ENCODE measurements around the gene CSF2. TPM values are rescaled to one million over a fixed set of nuclear protein-coding genes. Genes with fewer than 3 reads are reported as not detected.

Gene CSF2
- total RNA-seq, 1 donor from 2014 or later = not detected

DNA sequence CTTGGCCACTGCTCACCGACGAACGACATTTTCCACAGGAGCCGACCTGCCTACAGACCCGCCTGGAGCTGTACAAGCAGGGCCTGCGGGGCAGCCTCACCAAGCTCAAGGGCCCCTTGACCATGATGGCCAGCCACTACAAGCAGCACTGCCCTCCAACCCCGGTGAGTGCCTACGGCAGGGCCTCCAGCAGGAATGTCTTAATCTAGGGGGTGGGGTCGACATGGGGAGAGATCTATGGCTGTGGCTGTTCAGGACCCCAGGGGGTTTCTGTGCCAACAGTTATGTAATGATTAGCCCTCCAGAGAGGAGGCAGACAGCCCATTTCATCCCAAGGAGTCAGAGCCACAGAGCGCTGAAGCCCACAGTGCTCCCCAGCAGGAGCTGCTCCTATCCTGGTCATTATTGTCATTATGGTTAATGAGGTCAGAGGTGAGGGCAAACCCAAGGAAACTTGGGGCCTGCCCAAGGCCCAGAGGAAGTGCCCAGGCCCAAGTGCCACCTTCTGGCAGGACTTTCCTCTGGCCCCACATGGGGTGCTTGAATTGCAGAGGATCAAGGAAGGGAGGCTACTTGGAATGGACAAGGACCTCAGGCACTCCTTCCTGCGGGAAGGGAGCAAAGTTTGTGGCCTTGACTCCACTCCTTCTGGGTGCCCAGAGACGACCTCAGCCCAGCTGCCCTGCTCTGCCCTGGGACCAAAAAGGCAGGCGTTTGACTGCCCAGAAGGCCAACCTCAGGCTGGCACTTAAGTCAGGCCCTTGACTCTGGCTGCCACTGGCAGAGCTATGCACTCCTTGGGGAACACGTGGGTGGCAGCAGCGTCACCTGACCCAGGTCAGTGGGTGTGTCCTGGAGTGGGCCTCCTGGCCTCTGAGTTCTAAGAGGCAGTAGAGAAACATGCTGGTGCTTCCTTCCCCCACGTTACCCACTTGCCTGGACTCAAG, 1.5 kb downstream of the CSF2 start:
- H3K36me3 Mint-ChIP-seq (ENCODE audit: low read depth, unreplicated experiment) = no peaks in the 10 kb centered on the region
- no peaks in the 10 kb centered on the region for H3K9me3 Mint-ChIP-seq (ENCODE audit: unreplicated experiment)
- peaks cover 8% of the 10 kb centered on the region for H3K27me3 Mint-ChIP-seq (ENCODE audit: unreplicated experiment)
- DNase-seq (ENCODE audit: low spot score) = no peak
- H3K4me3 Mint-ChIP-seq (ENCODE audit: unreplicated experiment) = no peak overlapping the region
- TF ChIP-seq, protein P1, sequence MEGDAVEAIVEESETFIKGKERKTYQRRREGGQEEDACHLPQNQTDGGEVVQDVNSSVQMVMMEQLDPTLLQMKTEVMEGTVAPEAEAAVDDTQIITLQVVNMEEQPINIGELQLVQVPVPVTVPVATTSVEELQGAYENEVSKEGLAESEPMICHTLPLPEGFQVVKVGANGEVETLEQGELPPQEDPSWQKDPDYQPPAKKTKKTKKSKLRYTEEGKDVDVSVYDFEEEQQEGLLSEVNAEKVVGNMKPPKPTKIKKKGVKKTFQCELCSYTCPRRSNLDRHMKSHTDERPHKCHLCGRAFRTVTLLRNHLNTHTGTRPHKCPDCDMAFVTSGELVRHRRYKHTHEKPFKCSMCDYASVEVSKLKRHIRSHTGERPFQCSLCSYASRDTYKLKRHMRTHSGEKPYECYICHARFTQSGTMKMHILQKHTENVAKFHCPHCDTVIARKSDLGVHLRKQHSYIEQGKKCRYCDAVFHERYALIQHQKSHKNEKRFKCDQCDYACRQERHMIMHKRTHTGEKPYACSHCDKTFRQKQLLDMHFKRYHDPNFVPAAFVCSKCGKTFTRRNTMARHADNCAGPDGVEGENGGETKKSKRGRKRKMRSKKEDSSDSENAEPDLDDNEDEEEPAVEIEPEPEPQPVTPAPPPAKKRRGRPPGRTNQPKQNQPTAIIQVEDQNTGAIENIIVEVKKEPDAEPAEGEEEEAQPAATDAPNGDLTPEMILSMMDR (IDR thresholded peaks at IDR 0.05; ENCODE audit: unreplicated experiment) = no peak
- no peak overlapping the region for H3K27ac Mint-ChIP-seq (ENCODE audit: unreplicated experiment)
- peaks cover 3% of the 10 kb centered on the region for H3K4me1 Mint-ChIP-seq (ENCODE audit: unreplicated experiment)

DNA sequence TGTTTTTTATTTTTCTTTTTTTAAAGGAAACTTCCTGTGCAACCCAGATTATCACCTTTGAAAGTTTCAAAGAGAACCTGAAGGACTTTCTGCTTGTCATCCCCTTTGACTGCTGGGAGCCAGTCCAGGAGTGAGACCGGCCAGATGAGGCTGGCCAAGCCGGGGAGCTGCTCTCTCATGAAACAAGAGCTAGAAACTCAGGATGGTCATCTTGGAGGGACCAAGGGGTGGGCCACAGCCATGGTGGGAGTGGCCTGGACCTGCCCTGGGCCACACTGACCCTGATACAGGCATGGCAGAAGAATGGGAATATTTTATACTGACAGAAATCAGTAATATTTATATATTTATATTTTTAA, 2.1 kb downstream of the CSF2 start:
- Mint-ChIP-seq H3K36me3 (ENCODE audit: low read depth, unreplicated experiment) (no peaks in the 10 kb centered on the region), H3K27ac (ENCODE audit: unreplicated experiment) (no peak overlapping the region), H3K27me3 (ENCODE audit: unreplicated experiment) (peaks cover 8% of the 10 kb centered on the region), H3K4me3 (ENCODE audit: unreplicated experiment) (no peak overlapping the region), H3K4me1 (ENCODE audit: unreplicated experiment) (peaks cover 3% of the 10 kb centered on the region), H3K9me3 (ENCODE audit: unreplicated experiment) (no peaks in the 10 kb centered on the region)
- TF ChIP-seq, protein P1 (IDR thresholded peaks at IDR 0.05; ENCODE audit: unreplicated experiment) = no peak
- no peak for DNase-seq (ENCODE audit: low spot score)

DNA sequence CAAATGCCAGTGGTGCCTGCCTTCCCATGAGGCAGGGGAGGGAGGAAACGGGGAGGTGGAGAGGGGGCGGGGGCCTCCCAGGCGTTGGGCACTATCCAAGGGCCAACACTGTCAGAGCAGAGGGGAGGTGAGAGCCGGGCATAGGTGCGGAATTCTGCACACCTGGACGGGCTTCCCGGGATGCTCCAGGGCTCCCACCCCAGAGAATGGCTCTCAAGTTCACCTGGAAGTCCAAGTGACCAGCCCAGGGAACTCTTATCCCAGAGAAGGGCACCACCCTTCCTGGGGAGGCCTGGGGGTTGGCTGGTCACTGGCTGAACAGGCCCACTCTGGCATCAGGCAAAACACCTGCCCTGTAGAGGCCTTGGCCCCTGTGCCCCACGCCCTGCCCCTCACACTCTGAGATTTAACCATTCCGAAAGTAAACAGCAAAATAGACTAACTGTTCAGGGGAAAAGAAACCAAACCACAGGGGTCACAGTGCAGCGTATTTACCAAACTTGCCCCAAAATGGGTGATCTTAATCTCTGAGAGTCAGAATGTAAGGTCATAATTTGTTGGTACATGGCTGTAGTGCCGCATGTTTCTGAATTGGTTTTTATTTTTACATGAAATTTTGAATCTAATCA, 2.7 kb downstream of the CSF2 start:
- Mint-ChIP-seq H3K27me3 (ENCODE audit: unreplicated experiment) (peaks cover 8% of the 10 kb centered on the region), H3K4me1 (ENCODE audit: unreplicated experiment) (no peaks in the 10 kb centered on the region), H3K9me3 (ENCODE audit: unreplicated experiment) (no peaks in the 10 kb centered on the region), H3K27ac (ENCODE audit: unreplicated experiment) (no peak overlapping the region), H3K36me3 (ENCODE audit: low read depth, unreplicated experiment) (no peaks in the 10 kb centered on the region), H3K4me3 (ENCODE audit: unreplicated experiment) (no peak overlapping the region)
- no peak for DNase-seq (ENCODE audit: low spot score)
- TF ChIP-seq, protein P1 (IDR thresholded peaks at IDR 0.05; ENCODE audit: unreplicated experiment) = no peak

DNA sequence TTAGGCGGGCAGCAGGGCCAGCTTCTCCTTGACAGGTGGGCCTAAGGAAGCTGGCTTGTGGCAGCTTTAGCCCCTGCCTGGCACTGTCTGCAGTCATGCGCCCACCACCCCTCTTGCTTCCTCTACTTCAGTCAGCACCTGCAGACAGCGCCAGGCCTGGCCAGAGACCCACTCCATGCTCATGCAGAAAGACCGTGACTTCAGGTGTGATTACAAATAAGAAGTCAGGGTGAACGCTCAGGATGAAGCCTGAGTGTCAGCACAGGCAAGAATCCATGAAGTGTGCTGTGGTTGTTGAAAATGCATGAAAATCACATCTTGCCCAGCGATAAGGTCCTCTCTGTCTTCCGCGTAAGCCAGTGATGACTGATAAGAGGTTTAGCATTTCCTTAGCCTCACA, 3.4 kb downstream of the CSF2 start:
- Mint-ChIP-seq H3K4me1 (ENCODE audit: unreplicated experiment) (no peaks in the 10 kb centered on the region), H3K9me3 (ENCODE audit: unreplicated experiment) (no peaks in the 10 kb centered on the region), H3K27me3 (ENCODE audit: unreplicated experiment) (peaks cover 8% of the 10 kb centered on the region), H3K4me3 (ENCODE audit: unreplicated experiment) (no peak overlapping the region), H3K36me3 (ENCODE audit: low read depth, unreplicated experiment) (no peaks in the 10 kb centered on the region), H3K27ac (ENCODE audit: unreplicated experiment) (no peak overlapping the region)
- TF ChIP-seq, protein P1 (IDR thresholded peaks at IDR 0.05; ENCODE audit: unreplicated experiment) = no peak
- DNase-seq (ENCODE audit: low spot score) = no peak

DNA sequence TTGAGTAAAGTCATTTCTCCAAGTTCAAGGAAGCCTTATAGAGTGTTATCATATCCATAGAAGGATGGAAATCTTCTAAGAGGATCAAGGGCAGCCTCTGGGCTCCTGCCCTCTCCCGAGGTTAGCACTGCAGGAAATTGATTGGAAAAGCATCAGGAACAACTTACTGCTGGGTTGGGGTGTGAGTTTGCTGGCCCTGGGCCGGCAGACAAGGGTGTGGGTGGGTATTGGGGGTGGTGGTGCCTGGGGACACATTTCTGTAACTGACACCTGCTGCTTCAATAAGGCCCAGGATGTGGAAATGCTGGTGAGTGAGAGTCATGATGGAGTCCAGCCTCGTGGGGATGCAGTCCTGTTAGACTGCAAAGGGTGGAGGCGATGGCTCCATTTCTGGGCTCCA, 5.5 kb downstream of the CSF2 start:
- TF ChIP-seq, protein P1 (IDR thresholded peaks at IDR 0.05; ENCODE audit: unreplicated experiment) = no peak
- peaks cover 7% of the 10 kb centered on the region for H3K27me3 Mint-ChIP-seq (ENCODE audit: unreplicated experiment)
- no peaks in the 10 kb centered on the region for H3K4me1 Mint-ChIP-seq (ENCODE audit: unreplicated experiment)
- DNase-seq (ENCODE audit: low spot score) = no peak
- no peak overlapping the region for H3K27ac Mint-ChIP-seq (ENCODE audit: unreplicated experiment)
- no peak overlapping the region for H3K4me3 Mint-ChIP-seq (ENCODE audit: unreplicated experiment)
- H3K36me3 Mint-ChIP-seq (ENCODE audit: low read depth, unreplicated experiment) = no peaks in the 10 kb centered on the region
- no peaks in the 10 kb centered on the region for H3K9me3 Mint-ChIP-seq (ENCODE audit: unreplicated experiment)

All from endothelial cell (in vitro differentiated cells).